B cell (primary cell): ENCODE measurements around the gene DVL2. TPM values are rescaled to one million over a fixed set of nuclear protein-coding genes. Genes with fewer than 3 reads are reported as not detected.
A peak's percentile ranks its signal among the peaks of the same experiment; 100 is the strongest.

Source experiments
- ATAC-seq: fragments of 200-7000 bp; cut with Tn5 transposase; one replicate; pipeline ENCODE4 v1.10.0; 2021; ENCODE audit warnings: low read depth, mild to moderate bottlenecking, moderate number of reproducible peaks, moderate library complexity
- CTCF ChIA-PET: fragments of 350-600 bp; sonication (Branson Sonifier 250); formaldehyde crosslinking; loops from one replicate; lab custom pipeline; 2021; ENCODE audit warnings: antibody characterized with exemption, inconsistent platforms; lab: Charles Lee
- POLR2A ChIA-PET: fragments of 350-600 bp; sonication (Branson Sonifier 250); formaldehyde crosslinking; loops from one replicate; lab custom pipeline; 2021; ENCODE audit warnings: antibody characterized with exemption; lab: Charles Lee
- DNase-seq: peaks from one replicate; pipeline ENCODE4 v3.0.0; 2013
- H2AFZ ChIP-seq: 2 replicates; pipeline ENCODE4 v1.6.1; 2012; ENCODE audit warnings: mild to moderate bottlenecking, low read depth, low read length; ENCODE audit not compliant: insufficient read depth, poor library complexity, severe bottlenecking
- H3K27ac ChIP-seq, 2 donors: 1 replicate in 1 of 2; 2 replicates in 1 of 2; pipeline ENCODE4 v1.5.1; 2012 to 2013; ENCODE audit warnings: low read length in 2 of 2, mild to moderate bottlenecking in 2 of 2, moderate library complexity in 1 of 2
- H3K27me3 ChIP-seq, 4 experiments: fragments of 200-600 bp in 1 of 4; sonication (generic) in 1 of 4; replicated peaks in 1 of 4; 1 replicate in 2 of 4; 2 replicates in 2 of 4; pipeline versions ENCODE4 v1.6.1 to v1.7.0; 2013 to 2016; ENCODE audit warnings: low read length in 3 of 4, mild to moderate bottlenecking in 2 of 4, mixed read lengths in 1 of 4, moderate library complexity in 1 of 4; ENCODE audit not compliant: insufficient read depth in 4 of 4, control insufficient read depth in 3 of 4; ENCODE audit errors: control extremely low read depth in 1 of 4
- H3K36me3 ChIP-seq, 2 experiments: replicated peaks in 1 of 2; 1 replicate in 1 of 2; 2 replicates in 1 of 2; pipeline versions ENCODE4 v1.6.1 to v1.7.1; 2013; ENCODE audit warnings: low read length in 1 of 2; ENCODE audit not compliant: insufficient read depth in 2 of 2, control insufficient read depth in 1 of 2; ENCODE audit errors: control extremely low read depth in 1 of 2, extremely low read depth in 1 of 2
- H3K4me1 ChIP-seq, 2 donors: fragments of 200-600 bp in 1 of 2; sonication (generic) in 1 of 2; 1 replicate in 1 of 2; 2 replicates in 1 of 2; pipeline versions ENCODE4 v1.5.1 to v1.6.1; 2013 to 2017; ENCODE audit warnings: low read length in 2 of 2; ENCODE audit not compliant: control insufficient read depth in 2 of 2, insufficient read depth in 2 of 2
- H3K4me2 ChIP-seq: replicated peaks from 2 replicates; pipeline ENCODE3; 2012; ENCODE audit warnings: mild to moderate bottlenecking, low read depth, low read length; ENCODE audit not compliant: poor library complexity, severe bottlenecking
- H3K4me3 ChIP-seq, 5 experiments: fragments of 200-600 bp in 1 of 5; sonication (generic) in 1 of 5; 1 replicate in 3 of 5; 2 replicates in 2 of 5; pipeline versions ENCODE4 v1.5.1 to v1.7.0; 2011 to 2016; ENCODE audit warnings: low read length in 4 of 5, mild to moderate bottlenecking in 4 of 5, low read depth in 2 of 5, control low read depth in 1 of 5, moderate library complexity in 1 of 5; ENCODE audit not compliant: insufficient read depth in 1 of 5; ENCODE audit errors: control extremely low read depth in 1 of 5, extremely low read depth in 1 of 5
- H3K79me2 ChIP-seq: fragments of 200-600 bp; sonication (generic); one replicate; pipeline ENCODE4 v1.6.0; 2016; ENCODE audit warnings: low read length; ENCODE audit not compliant: control insufficient read depth, insufficient read depth
- H3K9ac ChIP-seq: fragments of 200-600 bp; sonication (generic); 2 replicates; pipeline ENCODE4 v1.6.1; 2017; ENCODE audit warnings: mild to moderate bottlenecking, low read length, moderate library complexity
- H3K9me3 ChIP-seq, 3 donors: one replicate each; pipeline versions ENCODE4 v1.6.1 to v1.7.1; 2013; ENCODE audit warnings: low read length in 2 of 3; ENCODE audit not compliant: control insufficient read depth in 2 of 3, insufficient read depth in 1 of 3; ENCODE audit errors: control extremely low read depth in 1 of 3
- H4K20me1 ChIP-seq: 2 replicates; pipeline ENCODE4 v1.6.0; 2012; ENCODE audit warnings: mild to moderate bottlenecking, low read length; ENCODE audit not compliant: insufficient read depth, control insufficient read depth, poor library complexity, severe bottlenecking
- H3K27ac Mint-ChIP-seq: one replicate; pipeline ENCODE4 v1.8.0; 2021; ENCODE audit warnings: mixed read lengths
- H3K27me3 Mint-ChIP-seq: one replicate; pipeline ENCODE4 v1.8.0; 2021; ENCODE audit warnings: mixed read lengths
- H3K4me1 Mint-ChIP-seq: one replicate; pipeline ENCODE4 v1.8.0; 2021; ENCODE audit warnings: mixed read lengths
- H3K4me3 Mint-ChIP-seq: one replicate; pipeline ENCODE4 v1.8.0; 2021; ENCODE audit warnings: mixed read lengths
- H3K9me3 Mint-ChIP-seq: one replicate; pipeline ENCODE4 v1.8.0; 2022; ENCODE audit warnings: mixed read lengths; ENCODE audit not compliant: insufficient read depth
- EZH2 ChIP-seq: IDR thresholded peaks from 2 replicates; pipeline ENCODE4 v1.6.1; 2012; ENCODE audit warnings: borderline replicate concordance, low read depth, mild to moderate bottlenecking, moderate library complexity, low read length; ENCODE audit not compliant: insufficient read depth, poor library complexity, severe bottlenecking
- WGBS: methylation state at CpG from one replicate; pipeline ENCODE4 v1.1.5; 2013; ENCODE audit warnings: missing lambda C conversion rate; ENCODE audit not compliant: insufficient coverage; 5-methylcytosine and 5-hydroxymethylcytosine counted together
- intact Hi-C: fragments of 100-400 bp; cut with micrococcal nuclease; formaldehyde crosslinking; loops from one replicate; pipeline ENCODE4 v1.10.0; 2022
- polyA plus RNA-seq: library from polyadenylated mRNA; depleted of rRNA; stranded (reverse); fragments of >200 nt; gene quantifications from 2 replicates; pipeline ENCODE4 v1.2.3, GENCODE V29; 2012
- total RNA-seq, 2 donors: library from RNA; stranded (reverse); fragments of 120-200 nt in 1 of 2; gene quantifications; 1 replicate in 1 of 2; 2 replicates in 1 of 2; pipeline versions ENCODE4 v1.2.3 to v1.2.4, GENCODE V29; 2013 to 2022
- TF ChIP-seq, protein P1 (sequence below): fragments of 200-600 bp; IDR thresholded peaks from one replicate; pipeline ENCODE4 v1.8.0; 2022; ENCODE audit warnings: antibody characterized with exemption, mild to moderate bottlenecking

DVL2 gene
- total and polyA plus RNA-seq, 2 donors (not counting 1 experiment from before 2014, with no cell fraction given), result 22.5 to 104 TPM

DNA sequence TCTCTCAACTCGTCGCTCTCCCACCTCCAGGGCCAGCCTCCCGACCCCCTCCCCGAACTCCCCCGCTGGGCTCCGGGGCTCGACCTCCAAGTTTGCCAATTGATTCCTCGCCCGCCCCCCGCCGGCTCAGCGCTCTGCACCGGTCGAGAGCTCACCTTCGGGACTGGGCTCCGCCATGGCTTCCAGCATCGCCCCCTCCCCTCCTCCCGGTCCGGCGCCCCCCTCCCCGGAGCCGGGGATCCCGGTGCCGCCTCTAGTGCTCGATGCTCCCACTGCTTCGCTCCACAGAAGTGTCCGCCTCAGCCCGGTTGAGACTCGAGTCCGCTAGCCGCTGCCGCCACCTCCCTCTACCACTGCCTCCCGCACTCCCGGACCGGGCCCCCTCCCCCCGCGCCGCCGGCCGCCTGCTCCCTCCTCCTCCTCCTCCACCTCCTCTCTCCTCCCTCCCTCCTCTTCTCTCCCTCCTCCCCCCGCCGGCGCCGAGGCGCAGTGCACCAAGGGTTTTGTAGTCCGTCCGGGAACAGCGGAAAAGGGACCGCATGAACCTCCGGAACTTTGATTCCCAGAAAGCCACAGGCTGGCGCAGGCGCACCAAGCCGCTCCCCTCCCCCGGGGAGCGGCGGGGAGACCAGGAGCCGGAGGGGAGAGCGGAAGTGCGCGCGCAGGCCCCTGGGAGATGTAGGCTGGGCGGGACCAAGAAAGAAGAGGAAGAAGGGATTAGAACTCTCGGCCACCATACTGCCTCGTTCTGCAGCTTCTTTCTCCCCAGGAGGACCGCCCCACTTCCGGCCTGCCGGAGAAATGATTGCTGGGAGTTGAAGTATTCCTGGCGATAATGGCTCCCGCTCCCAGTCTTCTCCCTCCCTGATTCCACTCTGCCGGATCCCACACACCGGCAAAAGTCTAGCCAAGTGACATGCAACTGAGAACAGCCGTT is 5.0 kb upstream of the DVL2 start, which contains the start of gene PHF23:
Gene PHF23 (minus strand): TSS at position 367 of the 937 bp plus-strand sequence. CDS start 178 bp downstream, at position 189.
- Histone ChIP-seq H4K20me1 (peaks cover 22% of the 10 kb centered on the region), H3K27ac (peak within 1 kb of the TSS; percentile 55 to 97), H3K36me3 (peaks cover 0 to 27% of the 10 kb centered on the region in 2 experiments), H3K9ac (peak within 1 kb of the TSS; percentile 94), H2AFZ (peak within 1 kb of the TSS; percentile 65), H3K27me3 (no peaks in the 10 kb centered on the region), H3K79me2 (peaks cover 42% of the 10 kb centered on the region), H3K4me3 (peak within 1 kb of the TSS; percentile 74 to 97 (median 75)), H3K9me3 (no peaks in the 10 kb centered on the region), H3K4me1 (peaks cover 42 to 49% of the 10 kb centered on the region in 2 donors), H3K4me2 (peak within 1 kb of the TSS; percentile 79)
- intact Hi-C loops, result loop anchor here (1.0 to 5.0 kb wide), 7 partner anchors 20 to 447 kb away; partner anchors contain the start of genes ACADVL, DLG4, EIF5A and SENP3
- no peak for TF ChIP-seq EZH2
- TF ChIP-seq, protein P1, sequence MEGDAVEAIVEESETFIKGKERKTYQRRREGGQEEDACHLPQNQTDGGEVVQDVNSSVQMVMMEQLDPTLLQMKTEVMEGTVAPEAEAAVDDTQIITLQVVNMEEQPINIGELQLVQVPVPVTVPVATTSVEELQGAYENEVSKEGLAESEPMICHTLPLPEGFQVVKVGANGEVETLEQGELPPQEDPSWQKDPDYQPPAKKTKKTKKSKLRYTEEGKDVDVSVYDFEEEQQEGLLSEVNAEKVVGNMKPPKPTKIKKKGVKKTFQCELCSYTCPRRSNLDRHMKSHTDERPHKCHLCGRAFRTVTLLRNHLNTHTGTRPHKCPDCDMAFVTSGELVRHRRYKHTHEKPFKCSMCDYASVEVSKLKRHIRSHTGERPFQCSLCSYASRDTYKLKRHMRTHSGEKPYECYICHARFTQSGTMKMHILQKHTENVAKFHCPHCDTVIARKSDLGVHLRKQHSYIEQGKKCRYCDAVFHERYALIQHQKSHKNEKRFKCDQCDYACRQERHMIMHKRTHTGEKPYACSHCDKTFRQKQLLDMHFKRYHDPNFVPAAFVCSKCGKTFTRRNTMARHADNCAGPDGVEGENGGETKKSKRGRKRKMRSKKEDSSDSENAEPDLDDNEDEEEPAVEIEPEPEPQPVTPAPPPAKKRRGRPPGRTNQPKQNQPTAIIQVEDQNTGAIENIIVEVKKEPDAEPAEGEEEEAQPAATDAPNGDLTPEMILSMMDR, result no peak
- Mint-ChIP-seq H3K4me3 (peak within 1 kb of the TSS; percentile 98), H3K27ac (peak within 1 kb of the TSS; percentile 100), H3K9me3 (no peaks in the 10 kb centered on the region), H3K4me1 (peaks cover 61% of the 10 kb centered on the region), H3K27me3 (no peaks in the 10 kb centered on the region)
- ATAC-seq (peak; percentile 64), DNase-seq (peak; percentile 98)
- ChIA-PET CTCF (interaction anchor here (0.5 to 5.0 kb wide), 5 partner anchors 10 to 373 kb away, joined by 3 to 36 read pairs (median 5); partner anchors contain the start of genes ACADVL, CTDNEP1, DLG4 and ELP5), POLR2A (interaction anchor here (0.6 to 13.1 kb wide), 8 partner anchors 11 to 1008 kb away, joined by 3 to 157 read pairs (median 4); partner anchors contain the start of genes ACADVL, CTC1, CTDNEP1 and DLG4)
- under 1% methylated on average over 53 of the region's 72 CpGs for WGBS
